ENCODE results near the gene DGCR8. TPM values are rescaled to one million over a fixed set of nuclear protein-coding genes. Genes with fewer than 3 reads are reported as not detected.

Gene DGCR8
- total RNA-seq, 1 donor from 2014 or later: 26.5 TPM

GRCh38 chr22:20083891-20084546 is 4.0 kb downstream of the DGCR8 start:
- no peak for TF ChIP-seq CTCF (conservative IDR thresholded peaks at IDR 0.05; ENCODE audit: low read depth, low read length)
- DNase-seq (ENCODE audit: low read depth): no peak
- H3K4me3 ChIP-seq (ENCODE audit: low read depth, low read length): no peak overlapping the region

GRCh38 chr22:20084547-20085413 is 4.7 kb downstream of the DGCR8 start:
- H3K4me3 ChIP-seq (ENCODE audit: low read depth, low read length): no peak overlapping the region
- TF ChIP-seq CTCF (conservative IDR thresholded peaks at IDR 0.05; ENCODE audit: low read depth, low read length): peak; percentile 43
- no peak for DNase-seq (ENCODE audit: low read depth)

GRCh38 chr22:20085651-20086050 is 5.6 kb downstream of the DGCR8 start:
- H3K4me3 ChIP-seq (ENCODE audit: low read depth, low read length): no peak overlapping the region
- no peak for DNase-seq (ENCODE audit: low read depth)
- TF ChIP-seq CTCF (conservative IDR thresholded peaks at IDR 0.05; ENCODE audit: low read depth, low read length): no peak

- TF ChIP-seq CTCF (conservative IDR thresholded peaks at IDR 0.05; ENCODE audit: low read depth, low read length): no peak
- no peak for DNase-seq (ENCODE audit: low read depth)
- no peak overlapping the region for H3K4me3 ChIP-seq (ENCODE audit: low read depth, low read length)
These were observed 6.1 kb downstream of the DGCR8 start for GRCh38 chr22:20086101-20086599.

GRCh38 chr22:20086763-20087162 is 6.7 kb downstream of the DGCR8 start:
- no peak for TF ChIP-seq CTCF (conservative IDR thresholded peaks at IDR 0.05; ENCODE audit: low read depth, low read length)
- DNase-seq (ENCODE audit: low read depth): no peak
- no peak overlapping the region for H3K4me3 ChIP-seq (ENCODE audit: low read depth, low read length)

GRCh38 chr22:20087319-20088262 is 7.5 kb downstream of the DGCR8 start:
- TF ChIP-seq CTCF (conservative IDR thresholded peaks at IDR 0.05; ENCODE audit: low read depth, low read length): no peak
- no peak for DNase-seq (ENCODE audit: low read depth)
- H3K4me3 ChIP-seq (ENCODE audit: low read depth, low read length): no peak overlapping the region
